Prostate gland (tissue), 2 donors: ENCODE data around the gene CD2AP. TPM values are rescaled to one million over a fixed set of nuclear protein-coding genes. Genes with fewer than 3 reads are reported as not detected.

ENCODE experiments used
- DNase-seq: peaks from one replicate; pipeline ENCODE4 v3.0.0-alpha.2; 2019; ENCODE audit warnings: low spot score
- H3K27ac ChIP-seq, 2 donors: fragments of 200-600 bp; sonication (generic); 2 replicates each; pipeline ENCODE4 v1.5.1; 2017 to 2019
- H3K27me3 ChIP-seq: fragments of 200-600 bp; sonication (generic); replicated peaks from 2 replicates; pipeline ENCODE4 v1.5.1; 2019; ENCODE audit not compliant: insufficient read depth
- H3K36me3 ChIP-seq, 2 donors: fragments of 200-600 bp; sonication (generic); 1 replicate in 1 of 2; 2 replicates in 1 of 2; pipeline versions ENCODE4 v1.5.1 to v1.8.1; 2017 to 2019
- H3K4me1 ChIP-seq: fragments of 200-600 bp; sonication (generic); replicated peaks from 2 replicates; pipeline ENCODE4 v1.5.1; 2019
- H3K4me3 ChIP-seq, 2 donors: fragments of 200-600 bp; sonication (generic); 2 replicates each; pipeline ENCODE4 v1.5.1; 2017 to 2019
- H3K9me3 ChIP-seq: fragments of 200-600 bp; sonication (generic); 2 replicates; pipeline ENCODE4 v1.5.1; 2017
- CTCF ChIP-seq, 4 experiments: fragments of 200-600 bp in 2 of 4; fragments of 450-650 bp in 2 of 4; sonication (generic) in 2 of 4; IDR thresholded peaks; 1 replicate in 3 of 4; 2 replicates in 1 of 4; pipeline ENCODE4 v1.5.1; 2016 to 2019; ENCODE audit warnings: antibody characterized with exemption in 4 of 4, mild to moderate bottlenecking in 2 of 4, moderate library complexity in 2 of 4
- POLR2A ChIP-seq: fragments of 450-650 bp; IDR thresholded peaks from one replicate; pipeline ENCODE4 v1.6.1; 2016; ENCODE audit warnings: antibody characterized with exemption, mild to moderate bottlenecking
- POLR2AphosphoS5 ChIP-seq: sonication (generic); formaldehyde crosslinking; IDR thresholded peaks from one replicate; pipeline ENCODE4 v1.6.1; 2017; ENCODE audit warnings: antibody characterized with exemption
- WGBS: methylation state at CpG from one replicate; pipeline ENCODE4 v1.1.5; 2018; 5-methylcytosine and 5-hydroxymethylcytosine counted together
- intact Hi-C: fragments of 100-400 bp; cut with DNase I; formaldehyde crosslinking; loops from one replicate; pipeline ENCODE4 v1.14.2; 2022
- total RNA-seq, 2 donors: library from RNA; depleted of rRNA; stranded (reverse); fragments of >200 nt; gene quantifications; one replicate each; pipeline ENCODE4 v1.1.0, GENCODE V29; 2016

Gene CD2AP, protein sequence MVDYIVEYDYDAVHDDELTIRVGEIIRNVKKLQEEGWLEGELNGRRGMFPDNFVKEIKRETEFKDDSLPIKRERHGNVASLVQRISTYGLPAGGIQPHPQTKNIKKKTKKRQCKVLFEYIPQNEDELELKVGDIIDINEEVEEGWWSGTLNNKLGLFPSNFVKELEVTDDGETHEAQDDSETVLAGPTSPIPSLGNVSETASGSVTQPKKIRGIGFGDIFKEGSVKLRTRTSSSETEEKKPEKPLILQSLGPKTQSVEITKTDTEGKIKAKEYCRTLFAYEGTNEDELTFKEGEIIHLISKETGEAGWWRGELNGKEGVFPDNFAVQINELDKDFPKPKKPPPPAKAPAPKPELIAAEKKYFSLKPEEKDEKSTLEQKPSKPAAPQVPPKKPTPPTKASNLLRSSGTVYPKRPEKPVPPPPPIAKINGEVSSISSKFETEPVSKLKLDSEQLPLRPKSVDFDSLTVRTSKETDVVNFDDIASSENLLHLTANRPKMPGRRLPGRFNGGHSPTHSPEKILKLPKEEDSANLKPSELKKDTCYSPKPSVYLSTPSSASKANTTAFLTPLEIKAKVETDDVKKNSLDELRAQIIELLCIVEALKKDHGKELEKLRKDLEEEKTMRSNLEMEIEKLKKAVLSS
- 10 to 100 TPM; 30.3 to 33.6 TPM for total RNA-seq

- under 1% methylated on average over 77 of the region's 83 CpGs for WGBS
- Histone ChIP-seq H3K4me3 (peak within 1 kb of the TSS; percentile 93 to 97), H3K27ac (peak within 1 kb of the TSS; percentile 98 to 99), H3K27me3 (no peaks in the 10 kb centered on the region), H3K4me1 (no peaks in the 10 kb centered on the region), H3K36me3 (no peaks in the 10 kb centered on the region), H3K9me3 (no peaks in the 10 kb centered on the region)
- DNase-seq, result peak; percentile 89
- intact Hi-C loops, result loop anchor here (2.0 to 10.0 kb wide), 2 partner anchors 63 to 157 kb away; no protein-coding TSS in a partner anchor
- peak; percentile 67 for TF ChIP-seq POLR2AphosphoS5
- peak in 1 of 4 experiments; percentile 12 for TF ChIP-seq CTCF (IDR thresholded peaks at IDR 0.05)
- peak; percentile 68 for TF ChIP-seq POLR2A
Observed at GRCh38 chr6:47477497-47478232, at the start of gene CD2AP. Gene CD2AP (plus strand): TSS chr6:47477789. CDS start chr6:47478245, 456 bp downstream.

DNA sequence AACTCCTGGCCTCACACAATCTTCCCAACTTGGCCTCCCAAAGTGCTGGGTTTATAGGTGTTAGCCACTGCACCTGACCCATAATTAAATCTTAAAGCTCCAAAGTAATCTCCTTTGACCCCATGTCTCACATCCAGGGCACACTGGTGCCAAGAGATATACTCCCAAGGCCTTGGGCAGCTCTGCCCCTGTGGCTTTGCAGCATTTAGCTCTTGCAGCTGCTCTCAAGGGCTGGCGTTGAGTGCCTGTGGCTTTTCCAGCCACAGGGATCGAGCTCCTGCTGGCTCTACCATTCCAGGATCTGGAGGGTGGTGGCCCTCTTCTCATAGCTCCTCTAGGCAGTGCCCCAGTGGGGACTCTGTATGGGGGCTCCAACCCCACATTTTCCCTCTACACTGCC, 49.3 kb upstream of the CD2AP start:
- no peak for DNase-seq
- Histone ChIP-seq H3K27me3 (no peaks in the 10 kb centered on the region), H3K36me3 (no peaks in the 10 kb centered on the region), H3K27ac (no peak overlapping the region), H3K4me1 (no peaks in the 10 kb centered on the region), H3K9me3 (no peaks in the 10 kb centered on the region), H3K4me3 (no peak overlapping the region)
- TF ChIP-seq POLR2AphosphoS5, result no peak
- no peak for TF ChIP-seq CTCF (IDR thresholded peaks at IDR 0.05)
- no peak for TF ChIP-seq POLR2A
- 96% methylated on average over 2 of the region's 2 CpGs for WGBS
- intact Hi-C loops, result no loop called here

DNA sequence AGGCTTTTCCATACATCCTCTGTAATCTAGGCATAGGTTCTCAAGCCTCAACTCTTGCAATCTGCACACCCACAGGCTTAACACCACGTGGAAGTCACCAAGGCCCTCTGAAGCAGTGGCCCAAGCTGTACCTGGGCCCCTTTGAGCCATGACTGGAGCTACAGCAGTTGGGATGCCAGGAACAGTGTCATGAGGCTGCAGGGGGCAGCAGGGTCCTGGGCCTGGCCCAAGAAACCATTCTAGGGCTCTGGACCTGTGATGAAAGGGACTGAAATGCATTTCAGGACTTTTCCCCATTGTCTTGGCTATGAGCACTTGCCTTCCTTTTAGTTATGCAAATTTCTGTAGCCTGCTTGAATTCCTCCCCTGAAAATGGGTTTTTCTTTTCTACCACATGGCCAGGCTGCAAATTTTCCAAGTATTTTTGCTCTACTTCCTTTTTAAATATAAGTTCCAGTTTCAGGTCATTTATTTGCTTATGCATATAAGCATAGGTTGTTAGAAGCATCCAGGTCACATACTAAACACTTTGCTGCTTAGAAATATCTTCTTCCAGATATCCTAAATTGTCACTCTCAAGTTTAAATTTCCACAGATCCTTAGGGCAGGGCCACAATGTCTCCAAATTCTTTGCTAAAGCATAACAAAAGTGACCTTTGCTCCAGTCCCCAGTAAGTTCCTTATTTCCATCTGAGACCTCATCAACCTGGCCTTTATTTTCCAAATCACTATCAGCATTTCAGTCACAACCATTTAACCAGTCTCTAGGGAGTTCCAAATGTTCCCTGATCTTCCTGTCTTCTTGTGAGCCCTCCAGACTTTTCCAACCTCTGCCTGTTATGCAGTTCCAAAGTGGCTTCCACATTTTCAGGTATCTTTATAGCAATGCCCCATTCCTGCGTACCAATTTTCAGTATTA, 48.6 kb upstream of the CD2AP start:
- no peaks in the 10 kb centered on the region for H3K4me1 ChIP-seq
- no peak overlapping the region for H3K27ac ChIP-seq
- H3K9me3 ChIP-seq, result no peaks in the 10 kb centered on the region
- no peaks in the 10 kb centered on the region for H3K27me3 ChIP-seq
- no peak for TF ChIP-seq POLR2AphosphoS5
- no peak for TF ChIP-seq CTCF (IDR thresholded peaks at IDR 0.05)
- no peak for TF ChIP-seq POLR2A
- H3K4me3 ChIP-seq, result no peak overlapping the region
- intact Hi-C loops, result no loop called here
- DNase-seq, result no peak
- 64% methylated on average over 2 of the region's 2 CpGs for WGBS
- no peaks in the 10 kb centered on the region for H3K36me3 ChIP-seq

- Histone ChIP-seq H3K9me3 (no peaks in the 10 kb centered on the region), H3K36me3 (no peaks in the 10 kb centered on the region), H3K4me3 (no peak overlapping the region), H3K4me1 (no peaks in the 10 kb centered on the region), H3K27ac (no peak overlapping the region), H3K27me3 (no peaks in the 10 kb centered on the region)
- 28% methylated on average over 2 of the region's 2 CpGs for WGBS
- intact Hi-C loops, result no loop called here
- DNase-seq, result no peak
- TF ChIP-seq POLR2A (no peak), CTCF (IDR thresholded peaks at IDR 0.05) (no peak), POLR2AphosphoS5 (no peak)
Observed at GRCh38 chr6:47434372-47435253, 43.0 kb upstream of the CD2AP start.
